Neural cell (in vitro differentiated cells): ENCODE results near the gene HMGXB4.

Source experiments
- EP300 ChIP-seq: fragments of 450-650 bp; conservative IDR thresholded peaks from 2 replicates; pipeline ENCODE4 v1.6.1; 2014; ENCODE audit warnings: antibody characterized with exemption, mild to moderate bottlenecking, moderate library complexity; ENCODE audit not compliant: poor library complexity, severe bottlenecking
- MXI1 ChIP-seq: fragments of 450-650 bp; conservative IDR thresholded peaks from 2 replicates; pipeline ENCODE4 v1.6.1; 2014; ENCODE audit warnings: antibody characterized with exemption, mild to moderate bottlenecking; ENCODE audit not compliant: poor library complexity, severe bottlenecking
- POLR2AphosphoS5 ChIP-seq: IDR thresholded peaks from 2 replicates; pipeline ENCODE4 v1.6.1; 2012
- RAD21 ChIP-seq: fragments of 450-650 bp; conservative IDR thresholded peaks from 2 replicates; pipeline ENCODE4 v1.6.1; 2014; ENCODE audit warnings: antibody characterized with exemption, mild to moderate bottlenecking, moderate library complexity
- TAF1 ChIP-seq: IDR thresholded peaks from 2 replicates; pipeline ENCODE4 v1.6.1; 2012; ENCODE audit warnings: low read depth
- TF ChIP-seq, protein P1 (sequence below): fragments of 450-650 bp; IDR thresholded peaks from 2 replicates; pipeline ENCODE4 v1.5.1; 2014; ENCODE audit warnings: antibody characterized with exemption, mild to moderate bottlenecking, moderate library complexity; ENCODE audit not compliant: poor library complexity, severe bottlenecking
- TF ChIP-seq, protein P2 (sequence below): IDR thresholded peaks from 2 replicates; pipeline ENCODE4 v1.6.1; 2012; ENCODE audit warnings: borderline replicate concordance

GRCh38 chr22:35343664-35344550 lies 86.6 kb downstream of the HMGXB4 start:
- TF ChIP-seq, protein P1, sequence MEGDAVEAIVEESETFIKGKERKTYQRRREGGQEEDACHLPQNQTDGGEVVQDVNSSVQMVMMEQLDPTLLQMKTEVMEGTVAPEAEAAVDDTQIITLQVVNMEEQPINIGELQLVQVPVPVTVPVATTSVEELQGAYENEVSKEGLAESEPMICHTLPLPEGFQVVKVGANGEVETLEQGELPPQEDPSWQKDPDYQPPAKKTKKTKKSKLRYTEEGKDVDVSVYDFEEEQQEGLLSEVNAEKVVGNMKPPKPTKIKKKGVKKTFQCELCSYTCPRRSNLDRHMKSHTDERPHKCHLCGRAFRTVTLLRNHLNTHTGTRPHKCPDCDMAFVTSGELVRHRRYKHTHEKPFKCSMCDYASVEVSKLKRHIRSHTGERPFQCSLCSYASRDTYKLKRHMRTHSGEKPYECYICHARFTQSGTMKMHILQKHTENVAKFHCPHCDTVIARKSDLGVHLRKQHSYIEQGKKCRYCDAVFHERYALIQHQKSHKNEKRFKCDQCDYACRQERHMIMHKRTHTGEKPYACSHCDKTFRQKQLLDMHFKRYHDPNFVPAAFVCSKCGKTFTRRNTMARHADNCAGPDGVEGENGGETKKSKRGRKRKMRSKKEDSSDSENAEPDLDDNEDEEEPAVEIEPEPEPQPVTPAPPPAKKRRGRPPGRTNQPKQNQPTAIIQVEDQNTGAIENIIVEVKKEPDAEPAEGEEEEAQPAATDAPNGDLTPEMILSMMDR: no peak
- TF ChIP-seq POLR2AphosphoS5: no peak
- TF ChIP-seq EP300: no peak
- TF ChIP-seq, protein P2, sequence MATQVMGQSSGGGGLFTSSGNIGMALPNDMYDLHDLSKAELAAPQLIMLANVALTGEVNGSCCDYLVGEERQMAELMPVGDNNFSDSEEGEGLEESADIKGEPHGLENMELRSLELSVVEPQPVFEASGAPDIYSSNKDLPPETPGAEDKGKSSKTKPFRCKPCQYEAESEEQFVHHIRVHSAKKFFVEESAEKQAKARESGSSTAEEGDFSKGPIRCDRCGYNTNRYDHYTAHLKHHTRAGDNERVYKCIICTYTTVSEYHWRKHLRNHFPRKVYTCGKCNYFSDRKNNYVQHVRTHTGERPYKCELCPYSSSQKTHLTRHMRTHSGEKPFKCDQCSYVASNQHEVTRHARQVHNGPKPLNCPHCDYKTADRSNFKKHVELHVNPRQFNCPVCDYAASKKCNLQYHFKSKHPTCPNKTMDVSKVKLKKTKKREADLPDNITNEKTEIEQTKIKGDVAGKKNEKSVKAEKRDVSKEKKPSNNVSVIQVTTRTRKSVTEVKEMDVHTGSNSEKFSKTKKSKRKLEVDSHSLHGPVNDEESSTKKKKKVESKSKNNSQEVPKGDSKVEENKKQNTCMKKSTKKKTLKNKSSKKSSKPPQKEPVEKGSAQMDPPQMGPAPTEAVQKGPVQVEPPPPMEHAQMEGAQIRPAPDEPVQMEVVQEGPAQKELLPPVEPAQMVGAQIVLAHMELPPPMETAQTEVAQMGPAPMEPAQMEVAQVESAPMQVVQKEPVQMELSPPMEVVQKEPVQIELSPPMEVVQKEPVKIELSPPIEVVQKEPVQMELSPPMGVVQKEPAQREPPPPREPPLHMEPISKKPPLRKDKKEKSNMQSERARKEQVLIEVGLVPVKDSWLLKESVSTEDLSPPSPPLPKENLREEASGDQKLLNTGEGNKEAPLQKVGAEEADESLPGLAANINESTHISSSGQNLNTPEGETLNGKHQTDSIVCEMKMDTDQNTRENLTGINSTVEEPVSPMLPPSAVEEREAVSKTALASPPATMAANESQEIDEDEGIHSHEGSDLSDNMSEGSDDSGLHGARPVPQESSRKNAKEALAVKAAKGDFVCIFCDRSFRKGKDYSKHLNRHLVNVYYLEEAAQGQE: no peak
- no peak for TF ChIP-seq TAF1
- TF ChIP-seq MXI1: no peak
- TF ChIP-seq RAD21: no peak
